HCT116 (cell line): Measurements from ENCODE around the gene TWF2. TPM values are rescaled to one million over a fixed set of nuclear protein-coding genes. Genes with fewer than 3 reads are reported as not detected.

Experiments used
- ATAC-seq: fragments of 200-7000 bp; cut with Tn5 transposase; 2 replicates; pipeline ENCODE4 v1.9.1; 2020; ENCODE audit warnings: mild to moderate bottlenecking, moderate library complexity
- BruUV-seq: library from RNA; stranded (reverse); fragments of 400-500 nt; replicated peaks from 2 replicates; lab custom pipeline; 2021; lab: Mats Ljungman, UMichigan
- CTCF ChIA-PET: fragments of 300-600 bp; sonication (Branson Sonifier 250); formaldehyde crosslinking; loops from one replicate; lab custom pipeline; 2021; ENCODE audit warnings: antibody characterized with exemption; lab: Charles Lee
- POLR2A ChIA-PET: fragments of 300-600, 350-600 bp; sonication (Branson Sonifier 250); formaldehyde crosslinking; loops from one replicate; lab custom pipeline; 2021; ENCODE audit warnings: antibody characterized with exemption; lab: Charles Lee
- RAD21 ChIA-PET, 2 experiments: fragments of 300-600 bp; sonication (Branson Sonifier 250); formaldehyde crosslinking; loops; one replicate each; lab custom pipeline; 2023; ENCODE audit warnings: low total read pairs in 2 of 2; ENCODE audit not compliant: uncharacterized antibody in 2 of 2, unreplicated experiment in 2 of 2, low non-redundant PET in 1 of 2; lab: Charles Lee
- DNase-seq: peaks from one replicate; pipeline ENCODE4 v3.0.0-alpha.2; 2010; ENCODE audit warnings: low read depth, low spot score
- H2AFZ ChIP-seq: fragments of 200-600 bp; shearing (Covaris generic), sonication (generic); 2 replicates; pipeline ENCODE4 v1.6.1; 2017; ENCODE audit warnings: low read depth, mixed run types, mixed read lengths, antibody characterized with exemption, low read length; ENCODE audit not compliant: poor library complexity, severe bottlenecking
- H3K27ac ChIP-seq: 2 replicates; pipeline ENCODE4 v1.5.1; 2012; ENCODE audit warnings: low read depth, low read length
- H3K27me3 ChIP-seq: fragments of 200-600 bp; sonication (generic); 2 replicates; pipeline ENCODE4 v1.6.1; 2016; ENCODE audit warnings: mixed run types, low read length, mixed read lengths; ENCODE audit not compliant: insufficient read depth
- H3K36me3 ChIP-seq, 2 experiments: fragments of 200-500 bp in 1 of 2; fragments of 200-600 bp in 1 of 2; sonication (Bioruptor generic) in 1 of 2; sonication (generic) in 1 of 2; 2 replicates each; pipeline versions ENCODE4 v1.5.1 to v1.6.1; 2014 to 2016; ENCODE audit warnings: low read length in 2 of 2, inconsistent platforms in 1 of 2, mixed read lengths in 1 of 2, mixed run types in 1 of 2; ENCODE audit not compliant: insufficient read depth in 2 of 2, control insufficient read depth in 1 of 2
- H3K4me1 ChIP-seq, 2 experiments: fragments of 200-600 bp in 1 of 2; sonication (generic) in 1 of 2; 2 replicates each; pipeline versions ENCODE4 v1.5.1 to v1.6.1; 2012 to 2017; ENCODE audit warnings: low read length in 2 of 2, inconsistent platforms in 1 of 2, mild to moderate bottlenecking in 1 of 2, mixed read lengths in 1 of 2, mixed run types in 1 of 2, moderate library complexity in 1 of 2; ENCODE audit not compliant: insufficient read depth in 2 of 2, control insufficient read depth in 1 of 2
- H3K4me2 ChIP-seq: fragments of 200-600 bp; sonication (generic); 2 replicates; pipeline ENCODE4 v1.6.1; 2017; ENCODE audit warnings: mixed run types, low read length, mixed read lengths
- H3K4me3 ChIP-seq, 2 experiments: fragments of 200-600 bp in 1 of 2; sonication (generic) in 1 of 2; replicated peaks in 1 of 2; 2 replicates each; pipeline ENCODE4 v1.5.1; 2011 to 2016; ENCODE audit warnings: low read length in 2 of 2, control low read depth in 1 of 2, low read depth in 1 of 2, mild to moderate bottlenecking in 1 of 2, mixed read lengths in 1 of 2, mixed run types in 1 of 2
- H3K79me2 ChIP-seq: fragments of 200-600 bp; sonication (generic); 2 replicates; pipeline ENCODE4 v1.6.1; 2017; ENCODE audit warnings: mild to moderate bottlenecking, mixed run types, low read length, moderate library complexity, mixed read lengths; ENCODE audit not compliant: insufficient read depth
- H3K9ac ChIP-seq: fragments of 200-600 bp; sonication (generic); 2 replicates; pipeline ENCODE4 v1.6.1; 2016; ENCODE audit warnings: low read length, mixed read lengths
- H3K9me2 ChIP-seq: fragments of 200-600 bp; sonication (generic), shearing (Covaris generic); 2 replicates; pipeline ENCODE4 v1.6.1; 2017; ENCODE audit warnings: mixed run types, mild to moderate bottlenecking, moderate library complexity; ENCODE audit not compliant: insufficient read depth
- H3K9me3 ChIP-seq, 2 experiments: fragments of 200-500 bp in 1 of 2; fragments of 200-600 bp in 1 of 2; sonication (Bioruptor generic) in 1 of 2; sonication (generic) in 1 of 2; 2 replicates each; pipeline ENCODE4 v1.6.1; 2014 to 2017; ENCODE audit warnings: low read length in 2 of 2, mixed read lengths in 2 of 2, inconsistent platforms in 1 of 2, low read depth in 1 of 2, mild to moderate bottlenecking in 1 of 2, mixed run types in 1 of 2, moderate library complexity in 1 of 2; ENCODE audit not compliant: control insufficient read depth in 1 of 2, insufficient read depth in 1 of 2
- H4K20me1 ChIP-seq: fragments of 200-600 bp; sonication (generic), shearing (Covaris generic); 2 replicates; pipeline ENCODE4 v1.6.1; 2017; ENCODE audit warnings: mixed run types, mild to moderate bottlenecking, moderate library complexity; ENCODE audit not compliant: insufficient read depth
- CEBPB ChIP-seq: IDR thresholded peaks from 2 replicates; pipeline ENCODE4 v1.6.1; 2012; ENCODE audit warnings: low read depth
- EGR1 ChIP-seq: IDR thresholded peaks from 2 replicates; pipeline ENCODE4 v1.6.1; 2012; ENCODE audit warnings: low read depth
- EZH2 ChIP-seq: fragments of 200-600 bp; sonication (generic); IDR thresholded peaks from 2 replicates; pipeline ENCODE4 v1.6.1; 2017; ENCODE audit warnings: antibody characterized with exemption, mixed run types
- POLR2A ChIP-seq: IDR thresholded peaks from 2 replicates; pipeline ENCODE4 v1.7.0; 2011; ENCODE audit warnings: borderline replicate concordance; ENCODE audit not compliant: insufficient read depth, insufficient read length; ENCODE audit errors: extremely low read depth
- SIN3A ChIP-seq: IDR thresholded peaks from 2 replicates; pipeline ENCODE4 v1.6.1; 2012; ENCODE audit warnings: low read depth
- YY1 ChIP-seq: IDR thresholded peaks from 2 replicates; pipeline ENCODE4 v1.6.1; 2011; ENCODE audit warnings: low read length, low read depth, moderate library complexity, mild to moderate bottlenecking; ENCODE audit not compliant: insufficient replicate concordance; ENCODE audit errors: extremely low read depth
- intact Hi-C: fragments of 100-400 bp; cut with micrococcal nuclease; formaldehyde crosslinking; loops from 2 replicates; pipeline ENCODE4 v1.10.0; 2022
- total RNA-seq: library from RNA; stranded (reverse); gene quantifications from one replicate; pipeline ENCODE4 v1.2.1, GENCODE V29; 2021; ENCODE audit not compliant: unreplicated experiment

TWF2 gene
- total RNA-seq, 1 experiment from 2014 or later, result 100 TPM

DNA sequence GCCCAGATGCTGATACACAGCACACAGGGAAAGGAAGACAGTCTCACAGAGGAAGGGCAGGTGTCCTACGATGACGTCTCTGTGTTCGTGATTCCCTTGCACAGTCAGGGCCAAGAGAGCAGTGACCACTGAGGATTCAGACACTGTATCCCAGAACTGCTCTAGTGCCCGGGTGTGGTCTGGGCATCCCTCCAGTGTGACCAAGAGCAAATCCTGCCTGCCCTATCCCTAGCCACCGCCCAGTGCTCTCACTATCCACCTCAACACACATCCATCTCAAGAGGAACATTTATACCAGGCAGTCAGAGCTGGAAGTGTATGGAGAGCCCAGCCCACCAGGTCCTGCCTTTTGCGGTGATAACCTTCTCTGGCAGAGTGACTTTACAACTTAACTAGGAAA lies 10.7 kb upstream of the TWF2 start:
- Histone ChIP-seq H3K4me3 (no peak overlapping the region), H3K27me3 (no peaks in the 10 kb centered on the region), H3K9me2 (no peaks in the 10 kb centered on the region), H3K79me2 (0 out of 2 replicates have a peak, but pooled peaks cover 2% of the 10 kb centered on the region), H2AFZ (no peak overlapping the region), H4K20me1 (no peaks in the 10 kb centered on the region), H3K9ac (no peak overlapping the region), H3K4me1 (peaks cover 8 to 20% of the 10 kb centered on the region in 2 experiments; a peak in 3 of 4 replicates), H3K9me3 (no peaks in the 10 kb centered on the region), H3K36me3 (peaks cover 13 to 32% of the 10 kb centered on the region in 2 experiments; a peak in 3 of 4 replicates), H3K4me2 (no peak overlapping the region), H3K27ac (no peak overlapping the region)
- POLR2A ChIA-PET, result interaction anchor here (0.6 kb wide), 1 partner anchor 86 kb away, joined by 3 read pairs; no protein-coding TSS in a partner anchor
- CTCF ChIA-PET, result no interaction called here
- ATAC-seq (no peak), DNase-seq (no peak)
- no peak for TF ChIP-seq POLR2A
- TF ChIP-seq EZH2, result no peak
- no TSS peak for BruUV-seq
- intact Hi-C loops, result no loop called here
- RAD21 ChIA-PET, result no interaction called here

DNA sequence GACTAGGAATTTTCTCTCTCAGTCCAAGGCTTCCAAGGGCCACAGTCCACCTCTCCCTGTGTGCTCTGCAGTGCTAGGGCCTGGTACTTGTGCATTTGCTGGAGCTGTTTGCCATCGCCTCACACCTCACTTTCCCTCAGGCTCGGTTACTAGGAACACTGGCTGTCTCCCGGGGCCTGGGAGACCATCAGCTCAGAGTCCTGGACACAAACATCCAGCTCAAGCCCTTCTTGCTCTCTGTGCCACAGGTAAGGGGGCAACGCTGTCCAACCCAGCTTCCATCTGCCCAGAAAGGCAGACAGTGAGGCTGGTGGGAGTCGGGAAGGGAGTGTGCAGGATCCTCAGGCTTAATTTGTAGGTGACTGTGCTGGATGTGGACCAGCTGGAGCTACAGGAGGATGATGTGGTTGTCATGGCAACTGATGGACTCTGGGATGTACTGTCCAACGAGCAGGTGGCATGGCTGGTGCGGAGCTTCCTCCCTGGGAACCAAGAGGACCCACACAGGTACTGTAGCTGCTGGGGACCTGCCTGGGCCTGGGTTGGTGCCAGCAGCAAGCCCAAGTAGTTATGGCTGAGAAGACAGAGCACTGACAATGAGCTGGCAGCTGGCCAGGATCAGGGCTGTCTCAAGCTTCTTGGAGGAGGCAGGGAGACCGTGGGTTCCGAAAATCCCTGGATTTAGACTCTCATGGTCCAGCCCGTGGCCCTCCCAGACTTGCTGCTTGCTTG lies 10.0 kb upstream of the TWF2 start:
- TF ChIP-seq SIN3A (no peak), EGR1 (no peak), YY1 (no peak), CEBPB (no peak)
- DNase-seq, result no peak
- H3K9ac ChIP-seq, result no peak overlapping the region
- H3K9me3 ChIP-seq, result no peaks in the 10 kb centered on the region
- ATAC-seq, result no peak
- no peak overlapping the region for H3K27ac ChIP-seq
- no peaks in the 10 kb centered on the region for H3K9me2 ChIP-seq
- intact Hi-C loops, result no loop called here
- H4K20me1 ChIP-seq, result no peaks in the 10 kb centered on the region
- no peak overlapping the region for H3K4me2 ChIP-seq
- no peaks in the 10 kb centered on the region for H3K27me3 ChIP-seq
- POLR2A ChIA-PET, result interaction anchor here (1.0 kb wide), 1 partner anchor 9 kb away, joined by 7 read pairs; no protein-coding TSS in a partner anchor
- H2AFZ ChIP-seq, result no peak overlapping the region
- H3K4me1 ChIP-seq, result peaks cover 15 to 27% of the 10 kb centered on the region in 2 experiments; a peak in 3 of 4 replicates
- BruUV-seq, result no TSS peak
- peaks cover 7 to 28% of the 10 kb centered on the region in 2 experiments; a peak in 3 of 4 replicates for H3K36me3 ChIP-seq
- CTCF ChIA-PET, result interaction anchor here (1.0 to 1.2 kb wide), 2 partner anchors 11 to 30 kb away, joined by 3 read pairs; partner anchors contain the start of gene WDR82
- no peak overlapping the region for H3K4me3 ChIP-seq
- no peaks in the 10 kb centered on the region for H3K79me2 ChIP-seq
- RAD21 ChIA-PET, result no interaction called here
